GM23248 (cell line): ENCODE measurements around the gene RASA2.

Experiments
- EZH2 ChIP-seq: fragments of 200-600 bp; sonication (generic); IDR thresholded peaks from 2 replicates; pipeline ENCODE4 v1.6.1; 2018; ENCODE audit warnings: antibody characterized with exemption, mild to moderate bottlenecking; ENCODE audit not compliant: insufficient read depth, poor library complexity, severe bottlenecking
- EZH2phosphoT487 ChIP-seq: fragments of 200-600 bp; sonication (generic); IDR thresholded peaks from 2 replicates; pipeline ENCODE4 v1.6.1; 2018; ENCODE audit warnings: antibody characterized with exemption, moderate library complexity, mild to moderate bottlenecking, low read depth; ENCODE audit not compliant: insufficient read depth

DNA sequence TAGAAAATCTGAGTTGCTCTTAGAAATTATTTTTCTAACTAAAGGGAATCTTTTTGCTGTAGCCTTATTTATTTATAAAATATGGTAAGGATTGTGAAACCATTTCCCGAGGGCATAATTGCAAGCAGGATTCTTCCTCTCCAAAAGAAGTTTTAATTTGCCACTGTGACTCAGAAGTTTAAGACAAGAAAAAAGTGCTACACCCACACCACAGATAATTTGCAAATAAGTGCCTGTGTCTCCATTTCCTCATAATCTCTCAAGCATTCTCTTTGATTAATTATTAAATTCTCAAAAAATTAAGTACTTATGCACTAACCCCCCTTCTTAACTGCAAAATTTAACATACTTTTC lies 43.6 kb downstream of the RASA2 start:
- no peak for TF ChIP-seq EZH2phosphoT487
- TF ChIP-seq EZH2, result no peak
